Diencephalon (tissue), 1 donor: Measurements from ENCODE around the gene ZNF367. TPM values are rescaled to one million over a fixed set of nuclear protein-coding genes. Genes with fewer than 3 reads are reported as not detected.

ENCODE experiments used
- total RNA-seq: library from RNA; depleted of rRNA; stranded (reverse); fragments of >200 nt; gene quantifications from one replicate; pipeline ENCODE4 v1.2.3, GENCODE V29; 2014

The ZNF367 gene
- 6.2 TPM for total RNA-seq

DNA sequence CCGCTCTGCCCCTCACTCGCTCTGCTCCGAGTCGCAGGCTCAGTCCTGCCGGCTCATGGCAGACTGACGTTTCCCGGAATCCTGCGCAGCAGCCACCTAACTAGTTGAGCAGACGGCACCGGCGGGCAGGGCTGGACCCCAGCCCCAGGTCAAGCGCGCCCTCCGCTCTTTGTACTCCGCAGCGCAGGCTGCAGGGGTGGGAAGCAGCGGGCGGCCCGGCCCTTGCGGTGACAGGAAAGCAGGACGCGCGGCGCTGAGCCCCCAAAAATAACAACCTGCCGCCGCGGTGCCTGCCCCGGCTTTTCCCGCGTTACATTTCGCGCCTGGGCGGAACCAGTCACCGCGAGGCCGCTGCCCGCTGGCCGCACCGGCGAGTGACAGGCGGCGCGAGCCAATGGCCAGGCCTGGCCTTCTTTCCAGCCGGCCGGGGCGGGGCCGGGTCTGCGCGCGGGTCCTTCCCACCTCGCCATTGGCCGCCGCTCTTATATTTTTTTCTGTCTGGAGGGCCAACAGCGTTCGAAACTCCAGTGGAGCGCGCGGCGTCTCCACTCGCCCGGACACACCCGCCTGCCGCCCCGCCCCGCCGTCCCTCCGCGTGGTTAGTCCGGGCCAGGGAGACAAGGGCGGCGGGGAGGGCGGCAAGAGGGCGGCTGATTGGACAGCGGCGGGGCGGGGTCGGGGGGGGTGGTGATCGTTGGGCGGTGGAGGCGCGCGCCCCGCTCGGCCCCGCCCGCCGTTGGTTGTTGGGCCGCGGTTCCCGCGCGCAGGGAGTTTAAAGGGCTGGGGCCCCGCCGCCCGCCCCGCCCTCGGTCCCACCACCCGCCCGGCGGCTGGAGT, at the start of gene ZNF367:
Gene ZNF367, minus strand, starts transcription at position 288 of the 837 bp plus-strand sequence. CDS start 338 bp downstream, outside the sequence.

DNA sequence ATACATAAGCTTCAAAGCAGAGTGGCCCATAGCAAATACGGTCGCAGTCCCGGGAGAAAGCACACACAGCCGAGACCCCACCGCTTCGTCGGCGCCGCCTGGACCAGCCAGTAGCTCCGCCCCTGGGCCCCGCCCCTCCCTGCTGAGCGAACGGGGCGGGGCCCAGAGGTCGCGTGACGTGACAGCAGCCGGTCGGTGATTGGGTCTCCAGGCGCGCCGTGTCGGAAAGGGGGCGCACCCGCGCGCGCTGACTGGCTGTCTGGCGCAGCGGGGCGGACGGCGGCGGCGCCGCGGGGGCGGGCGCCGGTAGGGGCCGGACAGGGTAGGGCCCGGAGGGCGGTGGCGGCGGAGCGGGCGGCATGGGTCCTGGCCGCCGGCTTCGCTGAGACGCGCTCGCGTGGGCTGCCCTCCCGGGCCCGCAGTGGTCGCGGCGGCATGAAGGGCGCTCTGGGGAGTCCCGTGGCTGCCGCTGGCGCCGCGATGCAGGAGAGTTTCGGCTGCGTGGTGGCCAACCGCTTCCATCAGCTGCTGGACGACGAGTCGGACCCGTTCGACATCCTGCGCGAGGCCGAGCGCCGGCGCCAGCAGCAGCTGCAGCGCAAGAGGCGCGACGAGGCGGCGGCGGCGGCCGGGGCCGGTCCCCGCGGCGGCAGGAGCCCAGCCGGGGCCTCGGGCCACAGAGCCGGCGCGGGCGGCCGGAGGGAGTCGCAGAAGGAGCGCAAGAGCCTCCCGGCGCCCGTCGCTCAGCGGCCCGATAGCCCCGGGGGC, 31.9 kb upstream of the ZNF367 start, which contains the start of gene HABP4:
Gene HABP4, plus strand, starts transcription at position 325 of the 768 bp plus-strand sequence. Its CDS starts 111 bp downstream, at position 436.

DNA sequence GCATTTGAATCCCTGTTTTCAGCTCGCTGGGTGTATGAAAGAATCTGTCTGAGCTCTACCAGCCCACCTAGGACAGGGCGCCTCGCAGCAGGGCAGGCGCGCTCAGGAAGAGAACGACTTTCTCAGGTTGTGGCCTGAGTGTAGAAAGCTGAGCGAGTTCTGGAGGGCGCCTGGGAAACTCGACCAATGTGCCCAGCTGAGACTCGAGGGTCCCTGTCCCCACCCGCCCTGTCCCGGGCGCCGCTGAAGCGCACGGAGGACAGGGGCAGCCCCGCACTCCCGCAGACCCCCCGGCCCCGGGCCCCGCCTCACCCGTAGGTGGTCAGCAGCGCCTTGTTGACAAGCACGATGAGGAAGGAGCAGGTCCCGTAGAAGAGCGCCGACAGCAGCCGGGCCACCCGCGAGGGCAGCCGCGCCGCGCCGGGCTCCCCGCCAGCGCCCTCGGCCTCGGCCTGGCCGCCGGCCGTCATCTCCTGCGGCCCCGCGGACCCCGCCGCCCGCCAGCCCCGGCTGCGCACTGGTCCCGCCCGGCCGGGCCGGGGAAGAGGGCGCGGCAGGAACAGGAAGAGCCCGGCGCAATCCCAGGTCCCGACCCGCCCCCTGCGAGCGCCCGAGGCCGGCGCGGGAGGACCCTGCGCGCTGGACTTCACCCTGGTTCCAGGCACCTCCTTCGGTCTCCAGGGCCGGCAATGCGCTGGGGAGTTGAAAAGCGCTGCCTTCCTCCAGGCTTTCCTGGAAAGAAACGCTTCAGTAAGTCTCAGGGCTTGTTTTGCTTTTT, 34.8 kb downstream of the ZNF367 start, which contains the start of gene SLC35D2:
Gene SLC35D2, minus strand, starts transcription at position 547 of the 778 bp plus-strand sequence. Its CDS starts 77 bp downstream, at position 470.

Other genes starting within 250 kb of the ZNF367 start
- gene HSD17B3, start 116.2 kb downstream of the ZNF367 start, total RNA-seq: not detected
- 3.5 TPM for gene SLC35D2, start 34.7 kb downstream of the ZNF367 start, total RNA-seq
- 19.4 TPM for gene HABP4, start 31.8 kb upstream of the ZNF367 start, total RNA-seq
- 41.3 TPM for gene CDC14B, start 201.5 kb upstream of the ZNF367 start, total RNA-seq
- 13.4 TPM for gene PRXL2C, start 236.9 kb upstream of the ZNF367 start, total RNA-seq